ENCODE data around the gene WDR38. TPM values are rescaled to one million over a fixed set of nuclear protein-coding genes. Genes with fewer than 3 reads are reported as not detected.

Gene WDR38
- total and polyA plus RNA-seq, 9 of the 15 experiments (the other 6 are each of a cell fraction or from before 2014, with no cell fraction given) = not detected

GRCh38 chr9:124852829-124853531, at the start of gene WDR38 (continued):
- TF ChIP-seq, protein P1, sequence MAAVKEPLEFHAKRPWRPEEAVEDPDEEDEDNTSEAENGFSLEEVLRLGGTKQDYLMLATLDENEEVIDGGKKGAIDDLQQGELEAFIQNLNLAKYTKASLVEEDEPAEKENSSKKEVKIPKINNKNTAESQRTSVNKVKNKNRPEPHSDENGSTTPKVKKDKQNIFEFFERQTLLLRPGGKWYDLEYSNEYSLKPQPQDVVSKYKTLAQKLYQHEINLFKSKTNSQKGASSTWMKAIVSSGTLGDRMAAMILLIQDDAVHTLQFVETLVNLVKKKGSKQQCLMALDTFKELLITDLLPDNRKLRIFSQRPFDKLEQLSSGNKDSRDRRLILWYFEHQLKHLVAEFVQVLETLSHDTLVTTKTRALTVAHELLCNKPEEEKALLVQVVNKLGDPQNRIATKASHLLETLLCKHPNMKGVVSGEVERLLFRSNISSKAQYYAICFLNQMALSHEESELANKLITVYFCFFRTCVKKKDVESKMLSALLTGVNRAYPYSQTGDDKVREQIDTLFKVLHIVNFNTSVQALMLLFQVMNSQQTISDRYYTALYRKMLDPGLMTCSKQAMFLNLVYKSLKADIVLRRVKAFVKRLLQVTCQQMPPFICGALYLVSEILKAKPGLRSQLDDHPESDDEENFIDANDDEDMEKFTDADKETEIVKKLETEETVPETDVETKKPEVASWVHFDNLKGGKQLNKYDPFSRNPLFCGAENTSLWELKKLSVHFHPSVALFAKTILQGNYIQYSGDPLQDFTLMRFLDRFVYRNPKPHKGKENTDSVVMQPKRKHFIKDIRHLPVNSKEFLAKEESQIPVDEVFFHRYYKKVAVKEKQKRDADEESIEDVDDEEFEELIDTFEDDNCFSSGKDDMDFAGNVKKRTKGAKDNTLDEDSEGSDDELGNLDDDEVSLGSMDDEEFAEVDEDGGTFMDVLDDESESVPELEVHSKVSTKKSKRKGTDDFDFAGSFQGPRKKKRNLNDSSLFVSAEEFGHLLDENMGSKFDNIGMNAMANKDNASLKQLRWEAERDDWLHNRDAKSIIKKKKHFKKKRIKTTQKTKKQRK (IDR thresholded peaks at IDR 0.05; ENCODE audit: borderline replicate concordance, low read depth, low read length) = no peak
- TF ChIP-seq, protein P2, sequence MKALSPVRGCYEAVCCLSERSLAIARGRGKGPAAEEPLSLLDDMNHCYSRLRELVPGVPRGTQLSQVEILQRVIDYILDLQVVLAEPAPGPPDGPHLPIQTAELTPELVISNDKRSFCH (CRISPR knock-in tag; IDR thresholded peaks at IDR 0.05) = no peak
- TF ChIP-seq, protein P2 (tag; IDR thresholded peaks at IDR 0.05) = peak; percentile 82
- TF ChIP-seq ZNF277 (CRISPR knock-in tag; IDR thresholded peaks at IDR 0.05; ENCODE audit: borderline replicate concordance) (no peak), FOXJ3 (CRISPR knock-in tag; IDR thresholded peaks at IDR 0.05) (peak; percentile 51; the same call in 1 of the 2 replicates), HDAC3 (IDR thresholded peaks at IDR 0.05; ENCODE audit: borderline replicate concordance, partially characterized antibody) (no peak), ZNF507 (tag; conservative IDR thresholded peaks at IDR 0.05) (no peak), RERE (CRISPR knock-in tag; IDR thresholded peaks at IDR 0.05; ENCODE audit: borderline replicate concordance) (0 out of 2 replicates have a peak, but pooled peaks have one; percentile 57), ZNF282 (CRISPR knock-in tag; IDR thresholded peaks at IDR 0.05) (no peak; the same call in 1 of the 2 replicates), XRCC5 (IDR thresholded peaks at IDR 0.05; ENCODE audit: low read depth, low read length) (peak; percentile 89)
- TF ChIP-seq, protein P3, sequence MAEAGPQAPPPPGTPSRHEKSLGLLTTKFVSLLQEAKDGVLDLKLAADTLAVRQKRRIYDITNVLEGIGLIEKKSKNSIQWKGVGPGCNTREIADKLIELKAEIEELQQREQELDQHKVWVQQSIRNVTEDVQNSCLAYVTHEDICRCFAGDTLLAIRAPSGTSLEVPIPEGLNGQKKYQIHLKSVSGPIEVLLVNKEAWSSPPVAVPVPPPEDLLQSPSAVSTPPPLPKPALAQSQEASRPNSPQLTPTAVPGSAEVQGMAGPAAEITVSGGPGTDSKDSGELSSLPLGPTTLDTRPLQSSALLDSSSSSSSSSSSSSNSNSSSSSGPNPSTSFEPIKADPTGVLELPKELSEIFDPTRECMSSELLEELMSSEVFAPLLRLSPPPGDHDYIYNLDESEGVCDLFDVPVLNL (CRISPR knock-in tag; IDR thresholded peaks at IDR 0.05; ENCODE audit: low read depth) = 0 out of 2 replicates have a peak, but pooled peaks have one; percentile 63
- TF ChIP-seq, protein P4, sequence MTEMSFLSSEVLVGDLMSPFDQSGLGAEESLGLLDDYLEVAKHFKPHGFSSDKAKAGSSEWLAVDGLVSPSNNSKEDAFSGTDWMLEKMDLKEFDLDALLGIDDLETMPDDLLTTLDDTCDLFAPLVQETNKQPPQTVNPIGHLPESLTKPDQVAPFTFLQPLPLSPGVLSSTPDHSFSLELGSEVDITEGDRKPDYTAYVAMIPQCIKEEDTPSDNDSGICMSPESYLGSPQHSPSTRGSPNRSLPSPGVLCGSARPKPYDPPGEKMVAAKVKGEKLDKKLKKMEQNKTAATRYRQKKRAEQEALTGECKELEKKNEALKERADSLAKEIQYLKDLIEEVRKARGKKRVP (CRISPR knock-in tag; IDR thresholded peaks at IDR 0.05) = 0 out of 2 replicates have a peak, but pooled peaks have one; percentile 3

All from K562 (cell line).